GM23338 (cell line): ENCODE results near the gene NLN. TPM values are rescaled to one million over a fixed set of nuclear protein-coding genes. Genes with fewer than 3 reads are reported as not detected.

Source experiments
- ATAC-seq: fragments of 200-7000 bp; cut with Tn5 transposase; 3 replicates; pipeline ENCODE4 v1.9.1; 2020
- DNase-seq: peaks from one replicate; pipeline ENCODE4 v3.0.0-alpha.2; 2015; ENCODE audit warnings: low spot score
- H2AFZ ChIP-seq: fragments of 200-600 bp; sonication (generic); 2 replicates; pipeline ENCODE4 v1.8.0; 2016; ENCODE audit warnings: antibody characterized with exemption, mild to moderate bottlenecking, moderate library complexity
- H3F3A ChIP-seq: fragments of 200-600 bp; sonication (generic); replicated peaks from 2 replicates; pipeline ENCODE4 v1.8.0; 2017; ENCODE audit warnings: antibody characterized with exemption, mixed run types, low read depth
- H3K27ac ChIP-seq: fragments of 200-600 bp; sonication (generic); 2 replicates; pipeline ENCODE4 v1.6.1; 2016; ENCODE audit warnings: low read depth
- H3K27me3 ChIP-seq: fragments of 200-600 bp; sonication (generic); 2 replicates; pipeline ENCODE4 v1.8.0; 2016; ENCODE audit warnings: mild to moderate bottlenecking, mixed run types, moderate library complexity; ENCODE audit not compliant: insufficient read depth
- H3K36me3 ChIP-seq: fragments of 200-600 bp; sonication (generic); 2 replicates; pipeline ENCODE4 v1.8.0; 2016; ENCODE audit warnings: mild to moderate bottlenecking; ENCODE audit not compliant: insufficient read depth
- H3K4me1 ChIP-seq: fragments of 200-600 bp; sonication (generic); 2 replicates; pipeline ENCODE4 v1.8.0; 2016; ENCODE audit warnings: mild to moderate bottlenecking, moderate library complexity; ENCODE audit not compliant: insufficient read depth
- H3K4me2 ChIP-seq: fragments of 200-600 bp; sonication (generic); 2 replicates; pipeline ENCODE4 v1.7.1; 2017; ENCODE audit warnings: mixed run types
- H3K4me3 ChIP-seq: fragments of 200-600 bp; sonication (generic); 2 replicates; pipeline ENCODE4 v1.6.1; 2016; ENCODE audit warnings: mixed run types
- H3K79me2 ChIP-seq: fragments of 200-600 bp; sonication (generic); replicated peaks from 2 replicates; pipeline ENCODE4 v1.8.0; 2017; ENCODE audit warnings: mild to moderate bottlenecking; ENCODE audit not compliant: insufficient read depth
- H3K9me2 ChIP-seq: fragments of 200-600 bp; sonication (generic); 2 replicates; pipeline ENCODE4 v1.8.0; 2017; ENCODE audit not compliant: insufficient read depth
- H4K20me1 ChIP-seq: fragments of 200-600 bp; sonication (generic); replicated peaks from 2 replicates; pipeline ENCODE4 v1.8.0; 2017; ENCODE audit warnings: mild to moderate bottlenecking; ENCODE audit not compliant: insufficient read depth
- H3K27ac Mint-ChIP-seq: 2 replicates; pipeline ENCODE4 v1.8.0; 2020; ENCODE audit warnings: inconsistent platforms, mild to moderate bottlenecking, moderate library complexity, mixed read lengths
- H3K27me3 Mint-ChIP-seq: 3 replicates; pipeline ENCODE4 v1.8.0; 2022; ENCODE audit warnings: low read depth, mild to moderate bottlenecking, moderate library complexity, mixed read lengths, inconsistent platforms; ENCODE audit not compliant: insufficient read depth, poor library complexity
- H3K36me3 Mint-ChIP-seq: 3 replicates; pipeline ENCODE4 v1.8.0; 2021; ENCODE audit warnings: low read depth, mild to moderate bottlenecking, inconsistent platforms, moderate library complexity, mixed read lengths
- H3K4me1 Mint-ChIP-seq: 3 replicates; pipeline ENCODE4 v1.8.0; 2020; ENCODE audit warnings: mild to moderate bottlenecking, inconsistent platforms, mixed read lengths
- H3K4me3 Mint-ChIP-seq: 3 replicates; pipeline ENCODE4 v1.8.0; 2021; ENCODE audit warnings: moderate library complexity, mild to moderate bottlenecking, inconsistent platforms, mixed read lengths
- H3K9me3 Mint-ChIP-seq: 3 replicates; pipeline ENCODE4 v1.8.0; 2020; ENCODE audit warnings: moderate library complexity, mild to moderate bottlenecking, inconsistent platforms, mixed read lengths
- CREB1 ChIP-seq: fragments of 250-450 bp; sonication (Bioruptor Pico); IDR thresholded peaks from 2 replicates; pipeline ENCODE4 v1.5.0; 2020; ENCODE audit warnings: low read depth, mild to moderate bottlenecking, moderate library complexity
- CTCF ChIP-seq, 2 experiments: fragments of 200-600 bp in 1 of 2; sonication (generic) in 1 of 2; conservative IDR thresholded peaks; 2 replicates each; pipeline versions ENCODE4 v1.5.1 to v1.6.1; 2016 to 2017; ENCODE audit warnings: antibody characterized with exemption in 2 of 2, low read depth in 2 of 2, mild to moderate bottlenecking in 2 of 2, moderate library complexity in 1 of 2
- EZH2 ChIP-seq: fragments of 200-600 bp; sonication (generic); IDR thresholded peaks from one replicate; pipeline ENCODE4 v1.8.0; 2017; ENCODE audit warnings: antibody characterized with exemption, mild to moderate bottlenecking, low read depth; ENCODE audit not compliant: unreplicated experiment
- EZH2phosphoT487 ChIP-seq: fragments of 200-600 bp; sonication (generic); IDR thresholded peaks from one replicate; pipeline ENCODE4 v1.8.1; 2018; ENCODE audit warnings: antibody characterized with exemption; ENCODE audit not compliant: unreplicated experiment
- NANOG ChIP-seq: IDR thresholded peaks from 2 replicates; pipeline ENCODE4 v1.6.1; 2016; ENCODE audit warnings: antibody characterized with exemption, borderline replicate concordance
- REST ChIP-seq: IDR thresholded peaks from one replicate; pipeline ENCODE4 v1.6.1; 2018; ENCODE audit warnings: antibody characterized with exemption; ENCODE audit not compliant: unreplicated experiment
- ZNF114 ChIP-seq: fragments of 250-450 bp; sonication (Bioruptor Pico); IDR thresholded peaks from 2 replicates; pipeline ENCODE4 v1.5.0; 2020; ENCODE audit warnings: mild to moderate bottlenecking, moderate library complexity
- ZNF331 ChIP-seq: fragments of 250-450 bp; sonication (Bioruptor Pico); IDR thresholded peaks from 2 replicates; pipeline ENCODE4 v1.5.0; 2020; ENCODE audit warnings: low read depth, mild to moderate bottlenecking, moderate library complexity
- ZNF462 ChIP-seq: fragments of 250-450 bp; sonication (Bioruptor Pico); IDR thresholded peaks from 2 replicates; pipeline ENCODE4 v1.5.0; 2020; ENCODE audit warnings: mild to moderate bottlenecking, moderate library complexity
- polyA plus RNA-seq: library from polyadenylated mRNA; unstranded; fragments of >200 nt; fragmentation: Nextera tagmentation; extraction: Ambion mirVana; gene quantifications from 2 replicates; pipeline ENCODE4 v1.2.1, GENCODE V29; 2016
- total RNA-seq: library from RNA; depleted of rRNA; stranded (reverse); fragments of >200 nt; shearing (Covaris generic); gene quantifications from 2 replicates; pipeline ENCODE4 v1.2.3, GENCODE V29; 2014

NLN gene
- total and polyA plus RNA-seq, 2 experiments from 2014 or later: 56.4 to 168 TPM

- no peak for TF ChIP-seq REST
- TF ChIP-seq ZNF114: no peak
- no peak for TF ChIP-seq ZNF331 (CRISPR knock-in tag)
- TF ChIP-seq NANOG: no peak
Measured at GRCh38 chr5:65790371-65791163, 68.6 kb downstream of the NLN start (continued).

- no peak overlapping the region for H3K27ac Mint-ChIP-seq
- Histone ChIP-seq H3F3A (no peaks in the 10 kb centered on the region), H3K27ac (no peak overlapping the region; the same call in 1 of the 2 replicates), H3K4me2 (no peak overlapping the region), H2AFZ (no peak overlapping the region), H3K9me2 (no peaks in the 10 kb centered on the region), H3K4me3 (no peak overlapping the region), H3K4me1 (no peaks in the 10 kb centered on the region), H3K79me2 (no peaks in the 10 kb centered on the region), H3K27me3 (no peaks in the 10 kb centered on the region), H4K20me1 (peaks cover 9% of the 10 kb centered on the region), H3K36me3 (peaks cover 28% of the 10 kb centered on the region; the same call in 1 of the 2 replicates)
- no peak overlapping the region for H3K4me3 Mint-ChIP-seq
- no peak for DNase-seq
- H3K4me1 Mint-ChIP-seq: no peaks in the 10 kb centered on the region
- peaks cover 54% of the 10 kb centered on the region for H3K36me3 Mint-ChIP-seq
- ATAC-seq: no peak
- no peaks in the 10 kb centered on the region; the same call in 2 of the 3 replicates for H3K9me3 Mint-ChIP-seq
- no peaks in the 10 kb centered on the region for H3K27me3 Mint-ChIP-seq
- TF ChIP-seq ZNF331 (CRISPR knock-in tag): no peak
- TF ChIP-seq CREB1 (CRISPR knock-in tag): no peak
- no peak for TF ChIP-seq CTCF (conservative IDR thresholded peaks at IDR 0.05; ENCODE audit: low read depth in 2 of 2)
- no peak for TF ChIP-seq EZH2phosphoT487
- TF ChIP-seq ZNF114: no peak
- no peak for TF ChIP-seq NANOG
- TF ChIP-seq EZH2: no peak
- no peak for TF ChIP-seq ZNF462 (CRISPR knock-in tag)
Measured at GRCh38 chr5:65791712-65792673, 70.0 kb downstream of the NLN start.
